Measurements from ENCODE around the gene PBX3. TPM values are rescaled to one million over a fixed set of nuclear protein-coding genes. Genes with fewer than 3 reads are reported as not detected.

The PBX3 gene
- total RNA-seq, 1 donor from 2014 or later: 74.2 TPM

DNA sequence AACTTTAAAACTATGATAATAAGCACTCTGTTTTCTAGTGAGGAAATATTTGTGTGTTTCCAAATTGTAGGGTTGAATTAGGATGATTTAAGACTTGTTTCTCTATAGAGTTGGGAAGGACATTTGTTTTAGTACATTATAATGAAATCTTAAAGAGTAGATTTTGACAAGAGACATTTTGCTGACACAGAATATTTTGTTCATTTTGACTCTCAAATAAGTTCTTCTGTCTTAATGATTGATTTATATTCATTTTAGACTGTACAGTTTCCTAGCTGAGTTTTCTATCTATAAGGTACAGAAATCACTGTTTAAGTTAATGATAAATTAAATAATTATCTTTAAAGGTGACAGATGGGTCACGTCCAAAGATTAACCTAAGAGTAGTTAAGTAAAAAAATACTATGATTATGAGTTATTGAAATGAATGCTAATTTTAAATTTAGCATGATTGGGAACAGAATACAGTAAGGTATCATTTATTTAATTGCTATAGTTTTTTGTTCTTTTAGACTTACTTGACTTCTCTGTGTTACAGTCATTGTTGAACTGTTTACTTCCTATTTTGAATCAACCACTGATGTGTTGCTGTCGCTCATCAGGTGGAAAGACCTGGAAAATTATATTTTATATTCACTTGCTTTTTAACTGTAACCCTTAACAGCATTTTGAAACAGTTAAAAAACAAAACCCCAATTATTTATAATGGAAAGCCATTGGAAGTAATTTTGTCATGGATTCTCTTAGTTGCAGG is 19.5 kb downstream of the PBX3 start:
- peaks cover 2% of the 10 kb centered on the region for H3K36me3 Mint-ChIP-seq
- no peak overlapping the region for H3K4me3 Mint-ChIP-seq
- no peak for DNase-seq (ENCODE audit: low spot score in 2 of 2, unreplicated experiment in 2 of 2)
- no peak overlapping the region for H3K27ac Mint-ChIP-seq
- TF ChIP-seq, protein P1, sequence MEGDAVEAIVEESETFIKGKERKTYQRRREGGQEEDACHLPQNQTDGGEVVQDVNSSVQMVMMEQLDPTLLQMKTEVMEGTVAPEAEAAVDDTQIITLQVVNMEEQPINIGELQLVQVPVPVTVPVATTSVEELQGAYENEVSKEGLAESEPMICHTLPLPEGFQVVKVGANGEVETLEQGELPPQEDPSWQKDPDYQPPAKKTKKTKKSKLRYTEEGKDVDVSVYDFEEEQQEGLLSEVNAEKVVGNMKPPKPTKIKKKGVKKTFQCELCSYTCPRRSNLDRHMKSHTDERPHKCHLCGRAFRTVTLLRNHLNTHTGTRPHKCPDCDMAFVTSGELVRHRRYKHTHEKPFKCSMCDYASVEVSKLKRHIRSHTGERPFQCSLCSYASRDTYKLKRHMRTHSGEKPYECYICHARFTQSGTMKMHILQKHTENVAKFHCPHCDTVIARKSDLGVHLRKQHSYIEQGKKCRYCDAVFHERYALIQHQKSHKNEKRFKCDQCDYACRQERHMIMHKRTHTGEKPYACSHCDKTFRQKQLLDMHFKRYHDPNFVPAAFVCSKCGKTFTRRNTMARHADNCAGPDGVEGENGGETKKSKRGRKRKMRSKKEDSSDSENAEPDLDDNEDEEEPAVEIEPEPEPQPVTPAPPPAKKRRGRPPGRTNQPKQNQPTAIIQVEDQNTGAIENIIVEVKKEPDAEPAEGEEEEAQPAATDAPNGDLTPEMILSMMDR (IDR thresholded peaks at IDR 0.05; ENCODE audit: unreplicated experiment): no peak
- H3K27me3 Mint-ChIP-seq (ENCODE audit: low read depth): no peaks in the 10 kb centered on the region
- H3K4me1 Mint-ChIP-seq: peaks cover 36% of the 10 kb centered on the region
- peaks cover 4% of the 10 kb centered on the region for H3K9me3 Mint-ChIP-seq

DNA sequence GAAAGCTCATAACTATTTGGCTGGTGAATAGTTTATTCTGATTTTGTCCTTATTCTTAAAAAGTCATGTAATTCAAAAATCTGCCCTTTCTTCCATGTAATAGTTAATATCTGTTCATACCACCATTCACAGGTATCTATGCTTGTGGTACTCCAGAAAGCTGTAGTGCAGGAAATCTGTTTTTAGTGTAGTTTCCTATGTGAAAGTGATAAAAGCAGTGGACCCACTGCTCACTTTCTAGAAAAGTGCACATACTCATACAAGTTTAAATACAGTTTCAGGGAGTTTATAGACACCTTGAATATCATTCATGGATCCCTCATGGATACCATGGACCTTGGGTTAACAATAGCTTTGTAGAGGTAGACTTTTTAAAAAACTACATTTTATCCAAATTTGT is 20.2 kb downstream of the PBX3 start:
- peaks cover 31% of the 10 kb centered on the region for H3K4me1 Mint-ChIP-seq
- DNase-seq (ENCODE audit: low spot score in 2 of 2, unreplicated experiment in 2 of 2): no peak
- peaks cover 4% of the 10 kb centered on the region for H3K9me3 Mint-ChIP-seq
- no peak overlapping the region for H3K27ac Mint-ChIP-seq
- no peaks in the 10 kb centered on the region for H3K27me3 Mint-ChIP-seq (ENCODE audit: low read depth)
- TF ChIP-seq, protein P1 (IDR thresholded peaks at IDR 0.05; ENCODE audit: unreplicated experiment): no peak
- peaks cover 2% of the 10 kb centered on the region for H3K36me3 Mint-ChIP-seq
- H3K4me3 Mint-ChIP-seq: no peak overlapping the region

DNA sequence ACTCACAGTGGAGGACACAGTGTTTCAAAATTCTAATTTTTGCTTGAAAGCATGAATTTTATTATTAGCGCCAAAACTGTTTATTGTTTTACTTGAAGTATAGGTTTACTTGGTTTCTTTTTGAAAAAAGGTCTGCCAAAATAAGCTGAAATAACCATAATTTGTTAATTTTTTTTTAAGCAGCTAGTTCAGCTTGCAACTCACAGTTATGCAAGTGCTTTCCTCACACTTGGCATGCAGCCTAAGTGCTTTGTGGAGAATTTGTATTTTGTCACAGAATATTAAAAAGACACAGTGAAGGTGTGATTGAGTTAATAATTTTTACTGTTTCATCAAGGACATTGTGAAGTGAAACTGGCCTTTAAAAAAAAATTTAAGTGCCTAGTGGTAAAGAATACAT is 21.6 kb downstream of the PBX3 start:
- Mint-ChIP-seq H3K36me3 (peaks cover 5% of the 10 kb centered on the region), H3K9me3 (peaks cover 4% of the 10 kb centered on the region), H3K4me1 (peaks cover 16% of the 10 kb centered on the region), H3K27me3 (ENCODE audit: low read depth) (no peaks in the 10 kb centered on the region), H3K27ac (no peak overlapping the region), H3K4me3 (no peak overlapping the region)
- DNase-seq (ENCODE audit: low spot score in 2 of 2, unreplicated experiment in 2 of 2): no peak
- TF ChIP-seq, protein P1 (IDR thresholded peaks at IDR 0.05; ENCODE audit: unreplicated experiment): no peak

DNA sequence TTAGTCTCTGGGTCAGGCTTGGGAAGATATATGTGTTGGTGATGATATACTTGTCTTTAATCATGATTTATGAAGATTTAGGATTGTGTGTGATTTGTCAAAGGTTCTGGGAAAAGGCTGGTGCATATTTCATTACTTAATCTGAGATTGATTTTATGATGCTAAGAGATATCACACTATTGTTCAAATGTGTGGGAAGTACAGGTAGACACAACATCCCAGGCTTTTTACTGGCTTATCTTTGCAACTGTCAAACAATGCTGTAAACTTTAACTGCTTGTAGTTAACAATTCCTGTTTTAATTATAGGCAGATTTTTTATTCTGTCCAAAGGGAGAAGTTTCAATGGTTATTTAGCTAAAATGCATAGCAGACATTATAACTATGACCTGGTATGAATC is 23.9 kb downstream of the PBX3 start:
- Mint-ChIP-seq H3K36me3 (peaks cover 21% of the 10 kb centered on the region), H3K9me3 (peaks cover 17% of the 10 kb centered on the region), H3K27ac (no peak overlapping the region), H3K4me3 (no peak overlapping the region), H3K4me1 (peaks cover 7% of the 10 kb centered on the region), H3K27me3 (ENCODE audit: low read depth) (no peaks in the 10 kb centered on the region)
- TF ChIP-seq, protein P1 (IDR thresholded peaks at IDR 0.05; ENCODE audit: unreplicated experiment): no peak
- no peak for DNase-seq (ENCODE audit: low spot score in 2 of 2, unreplicated experiment in 2 of 2)

DNA sequence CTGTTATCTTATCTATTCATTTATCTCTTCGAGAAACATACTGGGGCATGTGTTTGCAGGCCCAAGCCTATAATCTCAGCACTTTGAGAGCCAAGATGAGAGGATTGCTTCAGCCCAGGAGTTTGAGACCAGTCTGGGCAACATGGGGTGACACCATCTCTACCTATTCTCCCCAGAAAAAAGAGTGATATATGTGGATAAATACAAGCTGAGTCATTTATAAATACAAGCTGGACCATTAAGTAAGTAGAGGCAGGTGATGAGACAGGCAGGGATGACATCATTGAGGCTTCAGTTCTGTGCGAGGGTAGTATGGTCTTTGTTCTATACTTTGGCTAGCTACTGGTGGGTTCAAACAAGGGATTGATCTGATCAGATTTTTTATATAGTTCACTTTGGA is 25.6 kb downstream of the PBX3 start:
- no peaks in the 10 kb centered on the region for H3K27me3 Mint-ChIP-seq (ENCODE audit: low read depth)
- peaks cover 24% of the 10 kb centered on the region for H3K36me3 Mint-ChIP-seq
- H3K4me3 Mint-ChIP-seq: no peak overlapping the region
- peaks cover 7% of the 10 kb centered on the region for H3K4me1 Mint-ChIP-seq
- no peak for DNase-seq (ENCODE audit: low spot score in 2 of 2, unreplicated experiment in 2 of 2)
- H3K27ac Mint-ChIP-seq: no peak overlapping the region
- TF ChIP-seq, protein P1 (IDR thresholded peaks at IDR 0.05; ENCODE audit: unreplicated experiment): no peak
- peaks cover 19% of the 10 kb centered on the region for H3K9me3 Mint-ChIP-seq

Data from mesothelial cell of epicardium (in vitro differentiated cells).